SKM-1 (cell line): ENCODE results near the gene ELAC2.

ENCODE experiments used
- DNase-seq: peaks from one replicate; lab custom pipeline; 2025; ENCODE audit not compliant: unreplicated experiment; lab: John Stamatoyannopoulos, UW

ELAC2 gene, protein sequence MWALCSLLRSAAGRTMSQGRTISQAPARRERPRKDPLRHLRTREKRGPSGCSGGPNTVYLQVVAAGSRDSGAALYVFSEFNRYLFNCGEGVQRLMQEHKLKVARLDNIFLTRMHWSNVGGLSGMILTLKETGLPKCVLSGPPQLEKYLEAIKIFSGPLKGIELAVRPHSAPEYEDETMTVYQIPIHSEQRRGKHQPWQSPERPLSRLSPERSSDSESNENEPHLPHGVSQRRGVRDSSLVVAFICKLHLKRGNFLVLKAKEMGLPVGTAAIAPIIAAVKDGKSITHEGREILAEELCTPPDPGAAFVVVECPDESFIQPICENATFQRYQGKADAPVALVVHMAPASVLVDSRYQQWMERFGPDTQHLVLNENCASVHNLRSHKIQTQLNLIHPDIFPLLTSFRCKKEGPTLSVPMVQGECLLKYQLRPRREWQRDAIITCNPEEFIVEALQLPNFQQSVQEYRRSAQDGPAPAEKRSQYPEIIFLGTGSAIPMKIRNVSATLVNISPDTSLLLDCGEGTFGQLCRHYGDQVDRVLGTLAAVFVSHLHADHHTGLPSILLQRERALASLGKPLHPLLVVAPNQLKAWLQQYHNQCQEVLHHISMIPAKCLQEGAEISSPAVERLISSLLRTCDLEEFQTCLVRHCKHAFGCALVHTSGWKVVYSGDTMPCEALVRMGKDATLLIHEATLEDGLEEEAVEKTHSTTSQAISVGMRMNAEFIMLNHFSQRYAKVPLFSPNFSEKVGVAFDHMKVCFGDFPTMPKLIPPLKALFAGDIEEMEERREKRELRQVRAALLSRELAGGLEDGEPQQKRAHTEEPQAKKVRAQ

DNA sequence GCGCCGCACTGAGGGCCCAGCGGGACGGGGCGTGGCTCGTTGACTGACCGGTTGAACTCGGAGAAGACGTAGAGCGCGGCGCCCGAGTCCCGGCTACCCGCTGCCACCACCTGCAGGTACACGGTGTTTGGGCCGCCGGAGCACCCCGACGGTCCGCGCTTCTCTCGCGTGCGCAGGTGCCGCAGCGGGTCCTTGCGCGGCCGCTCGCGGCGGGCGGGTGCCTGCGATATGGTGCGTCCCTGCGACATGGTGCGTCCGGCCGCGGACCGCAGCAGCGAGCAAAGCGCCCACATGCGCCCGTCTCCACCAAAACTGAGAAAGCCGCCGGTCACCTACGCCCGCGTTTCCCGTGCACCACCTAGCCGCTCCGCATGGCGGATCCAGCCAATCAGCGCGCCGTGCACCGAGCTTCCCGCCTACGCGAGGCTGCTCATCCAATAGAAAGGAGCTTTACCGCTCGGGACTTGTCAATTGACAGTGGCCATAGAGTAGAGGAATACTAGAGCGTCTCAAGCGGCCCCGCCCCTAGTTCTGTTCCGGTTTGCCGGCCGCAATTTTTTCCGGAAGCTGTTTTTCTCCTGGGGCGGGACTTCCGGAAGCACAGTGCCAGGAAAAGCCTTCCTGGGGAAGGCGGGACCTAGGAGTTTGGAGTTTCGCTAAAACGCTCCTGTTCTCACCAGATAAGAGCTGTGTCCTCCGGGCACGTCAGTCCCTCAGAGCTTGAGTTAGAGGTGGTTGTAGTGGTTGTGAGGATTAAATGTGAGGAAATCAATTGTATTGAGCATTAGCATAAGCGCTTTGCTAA lies at the start of gene ELAC2:
Gene ELAC2 (minus strand): TSS at position 373 of the 805 bp plus-strand sequence. CDS start 80 bp downstream, at position 293.
- DNase-seq: peak; percentile 50

GRCh38 chr17:13065032-13065431 lies 47.2 kb upstream of the ELAC2 start:
- no peak for DNase-seq

DNA sequence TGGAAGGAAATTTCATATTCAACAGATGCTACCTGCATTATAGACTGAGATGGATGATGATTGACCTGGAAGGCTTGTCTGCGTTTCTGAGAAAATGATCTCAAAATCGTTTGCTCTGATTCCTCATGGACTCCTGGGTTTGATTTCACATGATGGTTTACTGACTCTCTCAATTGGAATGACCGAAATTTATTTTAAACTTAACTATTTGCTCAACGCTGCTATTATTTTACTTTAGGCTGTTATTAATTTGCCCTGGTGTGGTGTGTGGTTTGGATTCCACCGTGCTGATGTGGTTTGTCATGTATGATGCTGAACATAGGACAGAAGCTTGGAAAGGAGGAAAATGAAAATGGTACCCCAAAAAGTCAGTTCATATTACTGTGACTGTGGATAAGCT lies 37.3 kb upstream of the ELAC2 start:
- no peak for DNase-seq

- DNase-seq: no peak
These were observed 36.8 kb upstream of the ELAC2 start for GRCh38 chr17:13054666-13055065.

- DNase-seq: no peak
These were observed 34.1 kb upstream of the ELAC2 start for GRCh38 chr17:13051915-13052314.

GRCh38 chr17:13047011-13047606 lies 29.3 kb upstream of the ELAC2 start:
- DNase-seq: no peak

- DNase-seq: no peak
These were observed 28.5 kb upstream of the ELAC2 start for GRCh38 chr17:13046361-13046760.

DNA sequence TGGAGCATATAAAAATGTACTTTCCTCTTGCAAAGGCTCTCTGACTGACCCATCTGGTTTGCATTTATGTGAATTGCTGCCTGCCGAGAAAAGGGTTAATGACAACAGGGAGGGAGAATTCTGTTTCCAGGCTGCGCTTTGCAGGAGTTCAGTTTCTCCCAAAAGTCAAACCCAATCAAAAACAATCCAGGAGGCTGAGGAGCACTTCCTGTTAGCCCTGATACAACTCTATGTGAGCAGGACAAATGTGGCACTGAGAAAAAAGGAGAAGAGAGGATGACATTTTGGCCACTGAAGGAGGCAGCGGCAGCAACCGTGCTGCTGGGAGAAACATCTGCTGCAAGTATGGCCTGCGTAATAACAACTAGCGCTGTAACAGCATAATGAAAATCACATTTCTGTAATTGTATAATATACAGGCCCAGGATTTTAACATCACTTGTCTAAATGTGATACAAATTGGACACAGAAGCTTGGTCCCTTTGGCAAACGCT lies 26.8 kb upstream of the ELAC2 start:
- no peak for DNase-seq

DNA sequence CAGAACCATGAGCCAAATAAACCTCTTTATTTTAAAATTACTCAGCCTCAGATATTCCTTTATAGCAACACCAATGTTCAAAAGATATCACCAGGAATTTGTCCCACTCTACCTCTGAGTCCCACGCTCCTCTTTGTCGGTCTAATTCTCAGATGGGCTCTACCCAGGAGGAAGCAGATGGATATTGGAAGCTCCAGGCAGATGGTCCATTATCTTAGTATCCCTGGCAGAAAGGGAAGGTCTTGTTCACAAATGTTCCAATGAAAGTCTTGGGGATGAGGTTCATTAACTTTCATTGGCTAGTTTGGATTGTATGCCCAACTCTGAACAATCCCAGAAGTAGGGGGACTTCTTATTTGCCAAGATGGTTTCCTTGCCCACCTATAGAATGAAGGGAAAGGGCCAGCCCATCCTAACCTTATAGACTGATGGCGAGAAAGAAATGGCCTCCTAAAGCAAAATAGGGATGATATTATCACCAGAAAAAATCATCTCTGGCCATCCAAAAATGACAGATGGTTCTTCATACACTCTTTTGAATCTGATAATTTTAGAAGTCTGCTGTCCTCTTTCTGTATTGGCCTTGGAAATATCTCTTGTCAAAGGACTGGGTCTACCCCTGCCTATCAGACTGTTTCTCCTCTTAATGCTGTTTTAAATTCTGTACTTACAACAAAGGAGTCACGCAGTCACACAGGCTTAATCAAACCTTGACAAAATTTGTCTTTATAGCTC lies 21.3 kb upstream of the ELAC2 start:
- no peak for DNase-seq

- DNase-seq: no peak
These were observed 18.9 kb upstream of the ELAC2 start for GRCh38 chr17:13036751-13037150.

DNA sequence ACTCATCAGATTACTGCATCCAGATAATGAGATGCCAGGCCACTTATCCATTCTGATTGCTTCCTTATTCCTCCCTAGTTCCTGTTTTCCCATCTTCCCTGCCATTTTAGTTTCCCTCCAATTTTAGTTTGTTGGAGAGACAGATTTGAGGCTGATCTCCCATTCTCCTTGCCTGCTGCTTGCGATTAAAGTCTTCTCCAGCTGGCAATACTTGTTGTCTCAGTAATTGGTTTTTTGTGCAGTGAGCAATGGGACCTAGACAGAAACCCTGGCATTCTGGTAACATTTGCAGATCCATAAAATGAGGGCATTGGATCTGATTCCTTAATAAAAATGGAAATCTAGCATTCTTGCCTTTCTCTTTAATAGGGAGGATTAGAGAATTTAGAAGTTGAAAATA lies 17.6 kb upstream of the ELAC2 start:
- DNase-seq: no peak

- DNase-seq: no peak
These were observed 14.0 kb upstream of the ELAC2 start for GRCh38 chr17:13031718-13032350.

DNA sequence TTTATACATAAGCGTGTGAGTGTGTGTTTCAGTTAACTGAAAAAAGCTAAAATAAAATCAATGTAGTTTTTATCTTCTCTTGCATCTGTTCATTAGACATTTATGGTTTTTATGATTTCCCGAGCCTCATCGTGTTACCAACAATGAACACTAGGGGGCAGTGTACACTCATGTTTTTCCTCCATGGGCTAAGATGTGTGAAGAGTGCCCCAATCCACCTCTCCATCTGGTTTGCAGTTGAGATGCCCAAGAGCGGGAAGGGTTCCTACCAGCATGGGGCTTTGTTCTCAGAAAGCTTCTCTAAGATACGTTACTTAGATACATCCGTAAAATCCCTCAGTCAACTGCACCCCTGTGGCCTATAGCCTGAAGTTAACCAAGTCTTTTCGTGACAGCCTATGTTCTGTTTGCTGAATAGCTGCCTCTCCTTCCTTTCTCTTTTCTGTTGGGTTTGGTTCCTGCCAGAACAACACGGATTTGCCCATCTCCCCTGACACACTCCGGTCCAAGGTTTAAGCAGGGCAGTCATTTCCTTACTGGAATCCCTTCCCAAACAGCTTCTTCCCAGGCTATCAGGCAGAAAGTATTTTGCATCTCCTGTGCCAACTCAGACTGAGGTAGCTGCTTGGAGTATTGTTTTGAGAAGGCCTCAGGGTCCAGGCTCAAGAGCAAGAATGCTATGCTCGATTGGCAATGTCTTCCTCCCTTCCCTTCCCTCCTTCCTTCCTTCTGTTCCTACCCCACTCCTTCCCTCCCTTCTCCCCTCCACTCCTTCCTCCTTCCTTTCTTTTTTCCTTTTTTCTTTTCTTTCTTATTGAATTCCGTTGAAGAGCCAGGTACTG lies 12.9 kb upstream of the ELAC2 start:
- no peak for DNase-seq

DNA sequence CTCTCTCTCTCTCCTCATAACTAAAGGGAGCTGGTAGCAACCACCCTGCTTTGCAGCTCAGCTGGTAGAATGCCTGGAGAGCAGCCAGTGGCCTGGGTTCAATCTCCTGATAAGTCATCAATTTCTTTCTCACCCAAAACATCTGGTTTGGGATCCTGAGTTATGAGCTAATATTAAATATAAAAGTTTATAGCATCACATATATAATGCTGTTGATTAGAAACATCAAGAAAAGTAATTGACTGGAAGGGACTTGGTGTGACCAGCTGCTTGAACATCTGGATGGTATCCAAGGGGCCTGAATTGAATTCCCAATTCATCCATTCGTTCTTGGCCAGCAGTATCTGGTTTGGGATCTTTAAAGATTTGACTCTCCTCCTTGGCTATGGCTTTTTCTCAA lies 12.2 kb upstream of the ELAC2 start:
- DNase-seq: no peak

DNA sequence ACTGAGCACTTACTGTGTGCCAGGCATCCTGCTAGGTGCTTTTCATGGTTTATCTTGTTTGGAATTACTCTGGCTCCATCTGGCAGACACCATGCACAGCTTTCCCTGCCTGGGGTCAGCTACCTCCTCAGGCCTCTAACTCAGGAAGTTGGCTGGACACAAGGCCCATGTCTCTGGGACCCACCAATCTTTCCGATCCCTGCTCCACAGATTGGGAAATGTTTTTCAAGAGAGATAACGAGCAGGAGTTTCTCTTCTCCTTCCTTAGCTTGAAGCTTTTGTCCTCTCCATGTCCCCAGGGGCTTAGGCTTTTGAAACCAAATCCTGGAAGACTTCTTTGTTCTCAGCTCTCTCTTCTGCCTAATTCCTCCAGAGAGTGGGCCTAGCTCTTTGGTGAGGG lies 11.5 kb upstream of the ELAC2 start:
- no peak for DNase-seq

DNA sequence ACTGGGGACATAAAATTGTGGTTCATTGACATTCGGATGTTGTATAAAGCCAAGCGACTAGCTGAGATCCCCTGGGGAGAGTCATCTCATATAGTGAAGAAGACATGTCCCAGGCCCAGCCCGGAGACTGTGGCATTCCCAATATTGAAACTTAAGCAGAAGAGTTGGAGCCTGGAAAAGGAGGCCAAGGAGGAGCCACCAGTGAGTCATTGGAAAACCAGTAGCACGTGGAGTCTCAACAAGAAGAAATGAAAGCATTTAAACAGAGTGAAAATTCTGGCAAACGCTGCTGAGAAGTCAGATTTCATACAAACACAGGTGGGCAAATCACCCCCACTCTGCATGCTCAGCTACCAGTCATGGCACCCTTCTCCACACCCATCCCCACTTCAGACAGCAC lies 9.4 kb upstream of the ELAC2 start:
- no peak for DNase-seq

DNA sequence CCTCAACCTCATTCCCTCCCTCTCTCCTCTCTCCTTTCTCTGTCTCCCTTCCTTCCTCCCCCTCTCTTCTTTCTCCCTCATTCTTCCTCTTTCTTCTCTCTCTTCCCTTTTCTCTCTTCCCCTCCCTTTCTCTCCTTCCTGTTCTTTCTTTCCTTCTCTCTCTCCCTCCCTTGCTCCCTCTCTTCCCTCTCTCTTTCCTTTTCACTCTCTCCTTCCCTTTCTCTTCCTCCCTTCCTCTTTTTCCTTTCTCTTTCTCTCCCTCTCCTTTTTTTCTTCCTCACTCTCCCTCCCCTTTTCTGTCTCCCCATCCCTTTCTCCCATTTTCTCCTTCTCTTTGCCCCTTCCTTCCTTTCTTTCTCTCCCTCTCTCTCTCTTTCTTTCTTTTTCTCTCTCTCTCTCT lies 7.9 kb upstream of the ELAC2 start:
- no peak for DNase-seq

DNA sequence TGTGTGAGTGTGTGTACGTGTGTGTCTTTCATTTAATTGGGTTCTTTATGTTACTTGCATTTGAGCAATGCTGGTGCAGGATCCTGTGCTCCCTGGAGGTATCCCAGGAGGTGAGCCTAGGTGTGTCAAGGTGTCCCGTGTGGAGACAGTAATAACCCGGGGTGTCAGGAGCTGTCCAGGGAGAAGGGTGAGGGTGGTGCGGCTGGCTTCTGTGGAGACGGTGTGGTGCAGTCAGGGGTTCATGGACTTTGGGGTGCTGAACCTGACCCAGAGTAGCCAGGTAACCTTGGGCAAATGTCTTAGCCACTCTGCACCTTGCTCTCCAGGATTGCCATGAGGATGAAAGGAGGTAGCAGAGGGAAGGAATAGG lies 7.4 kb upstream of the ELAC2 start:
- DNase-seq: no peak
